Endodermal cell (in vitro differentiated cells): ENCODE results near the gene TRAK1. TPM values are rescaled to one million over a fixed set of nuclear protein-coding genes. Genes with fewer than 3 reads are reported as not detected.

Experiments used
- DNase-seq: peaks from one replicate; pipeline ENCODE4 v3.0.0-alpha.2; 2017
- H3K27ac ChIP-seq: 2 replicates; pipeline ENCODE4 v1.5.1; 2013; ENCODE audit warnings: mild to moderate bottlenecking, low read depth, low read length, moderate library complexity
- H3K27me3 ChIP-seq: 2 replicates; pipeline ENCODE4 v1.6.1; 2013; ENCODE audit warnings: mild to moderate bottlenecking, low read length, moderate library complexity; ENCODE audit not compliant: insufficient read depth, control insufficient read depth, poor library complexity, severe bottlenecking
- H3K36me3 ChIP-seq: 2 replicates; pipeline ENCODE4 v1.7.0; 2013; ENCODE audit warnings: mild to moderate bottlenecking, low read length, moderate library complexity; ENCODE audit not compliant: control insufficient read depth, insufficient read depth
- H3K4me1 ChIP-seq: one replicate; pipeline ENCODE4 v1.7.0; 2013; ENCODE audit warnings: low read length; ENCODE audit not compliant: control insufficient read depth, insufficient read depth
- H3K4me3 ChIP-seq: 2 replicates; pipeline ENCODE4 v1.5.1; 2013; ENCODE audit warnings: mild to moderate bottlenecking, low read length, moderate library complexity
- H3K9ac ChIP-seq: 2 replicates; pipeline ENCODE4 v1.6.1; 2013; ENCODE audit warnings: mild to moderate bottlenecking, low read length, moderate library complexity; ENCODE audit not compliant: poor library complexity, severe bottlenecking; ENCODE audit errors: extremely low read depth
- H3K9me3 ChIP-seq: 2 replicates; pipeline ENCODE4 v1.6.1; 2013; ENCODE audit warnings: mild to moderate bottlenecking, low read length, moderate library complexity; ENCODE audit not compliant: control insufficient read depth
- H3K27ac Mint-ChIP-seq: 2 replicates; pipeline ENCODE4 v1.8.0; 2020; ENCODE audit warnings: mixed read lengths
- H3K27me3 Mint-ChIP-seq: 2 replicates; pipeline ENCODE4 v1.8.0; 2021; ENCODE audit warnings: mild to moderate bottlenecking, mixed read lengths; ENCODE audit not compliant: insufficient read depth
- H3K36me3 Mint-ChIP-seq: 2 replicates; pipeline ENCODE4 v1.8.0; 2020; ENCODE audit warnings: low read depth, mixed read lengths
- H3K4me1 Mint-ChIP-seq: 2 replicates; pipeline ENCODE4 v1.8.0; 2020; ENCODE audit warnings: mixed read lengths
- H3K4me3 Mint-ChIP-seq: 2 replicates; pipeline ENCODE4 v1.8.0; 2020; ENCODE audit warnings: mild to moderate bottlenecking, moderate library complexity, mixed read lengths
- H3K9me3 Mint-ChIP-seq: 2 replicates; pipeline ENCODE4 v1.8.0; 2020; ENCODE audit warnings: mild to moderate bottlenecking, mixed read lengths
- CTCF ChIP-seq: fragments of 200-600 bp; sonication (generic); conservative IDR thresholded peaks from 2 replicates; pipeline ENCODE4 v1.5.0; 2021; ENCODE audit warnings: antibody characterized with exemption, mild to moderate bottlenecking
- WGBS, 2 experiments: methylation state at CpG; one replicate each; pipeline versions ENCODE4 v1.1.5 to v1.1.7; 2013; ENCODE audit warnings: missing lambda C conversion rate in 2 of 2, mixed read lengths in 1 of 2; ENCODE audit not compliant: insufficient coverage in 1 of 2, insufficient read length in 1 of 2; 5-methylcytosine and 5-hydroxymethylcytosine counted together
- long read RNA-seq, 4 experiments: library from polyadenylated mRNA in 2 of 4; library from RNA in 1 of 4; library from capped mRNA in 1 of 4; stranded (forward) in 3 of 4; unstranded in 1 of 4; transcript quantifications; one replicate each; pipeline ENCODE4 v2.0.0, GENCODE V29; 2020 to 2021; ENCODE audit warnings: inconsistent platforms in 1 of 4
- polyA plus RNA-seq, 2 experiments: library from polyadenylated mRNA; stranded (reverse); fragments of 50-300 nt; gene quantifications; one replicate each; pipeline ENCODE4 v1.2.3, GENCODE V29; 2013
- total RNA-seq, 2 donors: library from RNA; stranded (reverse); fragmentation: NEBNext Ultra II Directional in 1 of 2; extraction: Animal tissue kit (Norgen Biotek cat#: 25700) in 1 of 2; gene quantifications; 2 replicates in 1 of 2; 3 replicates in 1 of 2; pipeline ENCODE4 v1.2.1, GENCODE V29; 2021

Gene TRAK1
- 10 to 100 TPM; 29.8 to 31.0 TPM for total RNA-seq
- 44.2 TPM for polyA plus RNA-seq (2013, experiment 1 of 2)
- 40.5 TPM for polyA plus RNA-seq (2013, experiment 2 of 2)
- long read RNA-seq, experiment 1, partial matches to known transcripts = 3 of 18 reads
- long read RNA-seq, experiment 1, other reads (novel, unspliced or antisense) = 15 of 18 reads
- long read RNA-seq, experiment 2, full-length matches to known transcripts = 2 of 59 reads
- long read RNA-seq, experiment 2, partial matches to known transcripts = 15 of 59 reads
- long read RNA-seq, experiment 2, other reads (novel, unspliced or antisense) = 42 of 59 reads
- long read RNA-seq, experiment 3, full-length matches to known transcripts = 7 of 52 reads
- long read RNA-seq, experiment 3, partial matches to known transcripts = 24 of 52 reads
- long read RNA-seq, experiment 3, other reads (novel, unspliced or antisense) = 21 of 52 reads
- long read RNA-seq, experiment 4 = 0 reads

DNA sequence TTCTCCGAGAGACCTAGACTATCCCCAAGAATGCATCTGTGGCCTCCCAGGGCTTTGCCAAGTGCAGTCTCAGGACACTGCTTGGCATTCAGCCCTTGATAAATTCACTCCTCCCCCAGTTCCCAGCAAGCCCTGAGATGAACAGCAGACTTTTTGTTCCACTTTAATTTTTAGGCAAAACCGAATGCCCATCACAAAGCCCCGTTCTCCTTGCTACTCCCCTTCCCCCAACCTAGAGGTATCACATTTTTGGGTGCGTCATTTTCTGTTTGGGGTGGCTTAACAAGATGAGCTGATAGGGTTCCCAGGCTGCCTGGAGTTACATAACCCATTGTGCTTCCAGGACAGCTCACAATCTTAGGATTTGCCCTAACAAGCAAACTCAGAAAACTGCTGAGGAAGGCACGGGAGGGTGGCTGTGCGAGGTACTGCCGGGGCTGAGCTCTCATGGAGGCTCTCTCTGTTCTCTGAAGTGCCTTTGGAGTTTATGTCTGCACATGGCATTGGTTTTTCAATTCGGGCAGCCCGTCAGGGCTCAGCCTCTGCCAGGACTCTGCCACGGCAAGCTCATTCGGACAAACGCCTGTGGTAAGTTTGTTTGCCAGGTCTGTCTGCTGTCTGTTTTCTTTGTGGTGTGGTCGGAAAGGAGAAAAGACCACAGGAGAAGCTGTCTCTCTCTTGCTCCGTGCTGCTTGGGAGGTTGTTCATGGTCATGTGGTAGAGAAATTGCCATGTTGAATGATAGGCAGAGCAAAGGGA, at the start of gene TRAK1:
TRAK1 (plus strand) TSS at position 385 of the 759 bp plus-strand sequence; CDS start at position 498, 113 bp downstream.
- peak within 1 kb of the TSS; percentile 36 for H3K4me3 ChIP-seq
- no peak for DNase-seq
- peaks cover 14% of the 10 kb centered on the region for H3K36me3 ChIP-seq
- Mint-ChIP-seq H3K4me3 (no peak within 1 kb of the TSS), H3K9me3 (no peaks in the 10 kb centered on the region), H3K27me3 (no peaks in the 10 kb centered on the region), H3K4me1 (peaks cover 9% of the 10 kb centered on the region), H3K27ac (peak within 1 kb of the TSS; percentile 74), H3K36me3 (peaks cover 23% of the 10 kb centered on the region)
- no peaks in the 10 kb centered on the region for H3K27me3 ChIP-seq
- no peak within 1 kb of the TSS for H3K9ac ChIP-seq
- WGBS, 2 experiments = 92 to 94% methylated on average over 12 to 14 of the region's 14 CpGs
- no peak within 1 kb of the TSS for H3K27ac ChIP-seq
- TF ChIP-seq CTCF = no peak
- peaks cover 8% of the 10 kb centered on the region for H3K9me3 ChIP-seq
- peaks cover 4% of the 10 kb centered on the region for H3K4me1 ChIP-seq

- H3K36me3 Mint-ChIP-seq = no peaks in the 10 kb centered on the region
- no peaks in the 10 kb centered on the region for H3K27me3 ChIP-seq
- WGBS, 2 experiments = 50 to 53% methylated on average over 3 to 5 of the region's 5 CpGs
- H3K4me1 ChIP-seq = peaks cover 3% of the 10 kb centered on the region
- no peaks in the 10 kb centered on the region for H3K36me3 ChIP-seq
- no peak for TF ChIP-seq CTCF
- H3K27ac Mint-ChIP-seq = peak overlapping the region; percentile 98
- H3K4me3 ChIP-seq = peak overlapping the region; percentile 73
- H3K27ac ChIP-seq = peak overlapping the region; percentile 98
- H3K27me3 Mint-ChIP-seq = no peaks in the 10 kb centered on the region
- H3K4me3 Mint-ChIP-seq = peak overlapping the region; percentile 46
- DNase-seq = no peak
- H3K9ac ChIP-seq = peak overlapping the region; percentile 75
- H3K4me1 Mint-ChIP-seq = peaks cover 29% of the 10 kb centered on the region
- no peaks in the 10 kb centered on the region for H3K9me3 Mint-ChIP-seq
- no peaks in the 10 kb centered on the region for H3K9me3 ChIP-seq
These were observed 48.4 kb upstream of the TRAK1 start for GRCh38 chr3:42042747-42043098.

DNA sequence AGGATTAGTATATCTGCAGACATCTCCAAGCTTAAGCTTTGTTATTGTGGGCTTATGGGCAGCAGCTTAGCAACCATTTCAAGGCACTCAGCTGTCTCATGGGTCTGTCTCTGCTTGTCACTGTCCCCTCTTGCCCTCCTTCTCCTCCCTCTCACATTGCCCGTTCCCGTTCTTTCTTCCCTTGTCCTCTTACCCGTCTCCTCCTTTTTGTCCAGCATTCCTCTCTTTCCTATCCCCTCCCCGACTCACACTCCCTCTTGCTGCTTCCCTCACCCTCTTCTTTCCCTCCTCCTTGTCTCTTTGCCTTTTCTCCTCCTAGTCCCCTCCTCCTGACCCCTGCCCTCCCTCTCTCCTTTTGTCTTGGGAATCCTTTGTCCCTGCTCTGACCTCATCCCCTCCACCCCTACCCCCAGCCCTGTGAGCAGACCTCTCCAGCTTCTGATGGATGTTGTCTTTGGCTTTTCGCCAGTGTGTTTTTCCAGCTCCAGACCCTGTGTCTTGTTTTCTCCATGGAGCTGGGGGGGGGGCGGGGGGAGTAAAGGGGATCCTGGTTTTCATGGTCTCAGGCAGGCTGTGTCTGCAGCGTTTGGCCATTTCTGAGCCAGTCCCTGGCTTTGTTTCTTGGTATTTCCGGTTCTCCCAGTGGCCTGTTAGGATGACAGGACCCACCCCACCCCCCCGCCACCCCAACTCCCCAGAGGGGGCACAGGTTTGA, 47.9 kb upstream of the TRAK1 start:
- H3K4me1 Mint-ChIP-seq = peaks cover 35% of the 10 kb centered on the region
- no peaks in the 10 kb centered on the region for H3K36me3 Mint-ChIP-seq
- H3K36me3 ChIP-seq = no peaks in the 10 kb centered on the region
- peak overlapping the region; percentile 75 for H3K9ac ChIP-seq
- H3K9me3 ChIP-seq = no peaks in the 10 kb centered on the region
- 2 to 9% methylated on average over 4 to 8 of the region's 9 CpGs for WGBS, 2 experiments
- no peak for TF ChIP-seq CTCF
- DNase-seq = peak; percentile 92
- peak overlapping the region; percentile 98 for H3K27ac ChIP-seq
- no peaks in the 10 kb centered on the region for H3K27me3 Mint-ChIP-seq
- H3K27me3 ChIP-seq = no peaks in the 10 kb centered on the region
- no peaks in the 10 kb centered on the region for H3K9me3 Mint-ChIP-seq
- peak overlapping the region; percentile 98 for H3K27ac Mint-ChIP-seq
- H3K4me3 Mint-ChIP-seq = peak overlapping the region; percentile 46
- H3K4me3 ChIP-seq = peak overlapping the region; percentile 73
- H3K4me1 ChIP-seq = peaks cover 7% of the 10 kb centered on the region
